ENCODE data around the gene SLC6A12.

Gene SLC6A12

GRCh38 chr12:186006-186625 is 27.8 kb downstream of the SLC6A12 start:
- no peak for ATAC-seq (ENCODE audit: low read depth)
- Histone ChIP-seq H3K4me3 (ENCODE audit: severe bottlenecking) (no peak overlapping the region), H3K4me1 (ENCODE audit: insufficient read depth, poor library complexity, severe bottlenecking) (peaks cover 8% of the 10 kb centered on the region), H3K36me3 (ENCODE audit: low read depth) (no peaks in the 10 kb centered on the region), H3K9me3 (ENCODE audit: severe bottlenecking) (no peaks in the 10 kb centered on the region), H3K27ac (ENCODE audit: poor library complexity, severe bottlenecking) (no peak overlapping the region), H3K27me3 (ENCODE audit: insufficient read depth, poor library complexity, severe bottlenecking) (no peaks in the 10 kb centered on the region)
- no peak for TF ChIP-seq CTCF (IDR thresholded peaks at IDR 0.05; ENCODE audit: poor library complexity, severe bottlenecking)
- DNase-seq (ENCODE audit: low spot score) = no peak

GRCh38 chr12:185576-185955 is 28.4 kb downstream of the SLC6A12 start:
- no peak for ATAC-seq (ENCODE audit: low read depth)

GRCh38 chr12:184811-185575 is 29.0 kb downstream of the SLC6A12 start:
- Histone ChIP-seq H3K4me1 (ENCODE audit: insufficient read depth, poor library complexity, severe bottlenecking) (peaks cover 8% of the 10 kb centered on the region), H3K4me3 (ENCODE audit: severe bottlenecking) (no peak overlapping the region), H3K27ac (ENCODE audit: poor library complexity, severe bottlenecking) (no peak overlapping the region), H3K27me3 (ENCODE audit: insufficient read depth, poor library complexity, severe bottlenecking) (no peaks in the 10 kb centered on the region), H3K9me3 (ENCODE audit: severe bottlenecking) (no peaks in the 10 kb centered on the region), H3K36me3 (ENCODE audit: low read depth) (no peaks in the 10 kb centered on the region)
- ATAC-seq (ENCODE audit: low read depth) (no peak), DNase-seq (ENCODE audit: low spot score) (no peak)
- TF ChIP-seq CTCF (IDR thresholded peaks at IDR 0.05; ENCODE audit: poor library complexity, severe bottlenecking) = no peak

More at GRCh38 chr12:185576-185955, 28.4 kb downstream of the SLC6A12 start:
- H3K4me1 ChIP-seq (ENCODE audit: insufficient read depth, poor library complexity, severe bottlenecking) = peaks cover 8% of the 10 kb centered on the region
- no peak for TF ChIP-seq CTCF (IDR thresholded peaks at IDR 0.05; ENCODE audit: poor library complexity, severe bottlenecking)
- no peaks in the 10 kb centered on the region for H3K36me3 ChIP-seq (ENCODE audit: low read depth)
- no peaks in the 10 kb centered on the region for H3K27me3 ChIP-seq (ENCODE audit: insufficient read depth, poor library complexity, severe bottlenecking)
- H3K4me3 ChIP-seq (ENCODE audit: severe bottlenecking) = no peak overlapping the region
- H3K9me3 ChIP-seq (ENCODE audit: severe bottlenecking) = no peaks in the 10 kb centered on the region
- H3K27ac ChIP-seq (ENCODE audit: poor library complexity, severe bottlenecking) = no peak overlapping the region
- DNase-seq (ENCODE audit: low spot score) = no peak

GRCh38 chr12:182381-182892 is 31.5 kb downstream of the SLC6A12 start:
- no peak overlapping the region for H3K27ac ChIP-seq (ENCODE audit: poor library complexity, severe bottlenecking)
- ATAC-seq (ENCODE audit: low read depth) = peak; percentile 97
- H3K4me3 ChIP-seq (ENCODE audit: severe bottlenecking) = no peak overlapping the region
- H3K4me1 ChIP-seq (ENCODE audit: insufficient read depth, poor library complexity, severe bottlenecking) = peaks cover 14% of the 10 kb centered on the region
- H3K9me3 ChIP-seq (ENCODE audit: severe bottlenecking) = no peaks in the 10 kb centered on the region
- TF ChIP-seq CTCF (IDR thresholded peaks at IDR 0.05; ENCODE audit: poor library complexity, severe bottlenecking) = no peak
- DNase-seq (ENCODE audit: low spot score) = no peak
- no peaks in the 10 kb centered on the region for H3K36me3 ChIP-seq (ENCODE audit: low read depth)
- no peaks in the 10 kb centered on the region for H3K27me3 ChIP-seq (ENCODE audit: insufficient read depth, poor library complexity, severe bottlenecking)

- H3K27me3 ChIP-seq (ENCODE audit: insufficient read depth, poor library complexity, severe bottlenecking) = no peaks in the 10 kb centered on the region
These were observed 32.0 kb downstream of the SLC6A12 start for GRCh38 chr12:181921-182320.

More at GRCh38 chr12:181921-182320, 32.0 kb downstream of the SLC6A12 start:
- peaks cover 14% of the 10 kb centered on the region for H3K4me1 ChIP-seq (ENCODE audit: insufficient read depth, poor library complexity, severe bottlenecking)
- H3K27ac ChIP-seq (ENCODE audit: poor library complexity, severe bottlenecking) = no peak overlapping the region
- no peak overlapping the region for H3K4me3 ChIP-seq (ENCODE audit: severe bottlenecking)
- TF ChIP-seq CTCF (IDR thresholded peaks at IDR 0.05; ENCODE audit: poor library complexity, severe bottlenecking) = no peak
- no peak for ATAC-seq (ENCODE audit: low read depth)
- no peaks in the 10 kb centered on the region for H3K9me3 ChIP-seq (ENCODE audit: severe bottlenecking)
- H3K36me3 ChIP-seq (ENCODE audit: low read depth) = no peaks in the 10 kb centered on the region
- no peak for DNase-seq (ENCODE audit: low spot score)

All from RWPE2 (cell line).